Endothelial cell of umbilical vein (primary cell): Measurements from ENCODE around the gene URAD.

ENCODE experiments used
- EZH2 ChIP-seq: IDR thresholded peaks from 2 replicates; pipeline ENCODE4 v1.6.1; 2012; ENCODE audit warnings: borderline replicate concordance, low read depth, mild to moderate bottlenecking, moderate library complexity, low read length, inconsistent platforms; ENCODE audit not compliant: severe bottlenecking
- JUN ChIP-seq: IDR thresholded peaks from 2 replicates; pipeline ENCODE4 v1.6.1; 2011; ENCODE audit warnings: borderline replicate concordance, low read depth; ENCODE audit not compliant: insufficient read length, insufficient read depth
- POLR2A ChIP-seq: IDR thresholded peaks from 2 replicates; pipeline ENCODE4 v1.6.1; 2012; ENCODE audit warnings: low read depth, mild to moderate bottlenecking, control low read depth, low read length
- POLR2AphosphoS5 ChIP-seq: IDR thresholded peaks from 2 replicates; pipeline ENCODE4 v1.6.1; 2012; ENCODE audit warnings: low read depth, mild to moderate bottlenecking, control low read depth, low read length, moderate library complexity; ENCODE audit not compliant: insufficient read depth
- TF ChIP-seq, protein P1 (sequence below), 2 donors: IDR thresholded peaks; 1 replicate in 1 of 2; 2 replicates in 1 of 2; pipeline ENCODE4 v1.5.1; 2011; ENCODE audit warnings: low read length in 2 of 2, mild to moderate bottlenecking in 2 of 2, moderate library complexity in 2 of 2, control low read depth in 1 of 2, inconsistent platforms in 1 of 2, low read depth in 1 of 2; ENCODE audit not compliant: insufficient read depth in 1 of 2; ENCODE audit errors: extremely low read depth in 1 of 2
- TF ChIP-seq, protein P2 (sequence below): IDR thresholded peaks from 2 replicates; pipeline ENCODE4 v1.6.1; 2011; ENCODE audit not compliant: insufficient read depth, insufficient read length

DNA sequence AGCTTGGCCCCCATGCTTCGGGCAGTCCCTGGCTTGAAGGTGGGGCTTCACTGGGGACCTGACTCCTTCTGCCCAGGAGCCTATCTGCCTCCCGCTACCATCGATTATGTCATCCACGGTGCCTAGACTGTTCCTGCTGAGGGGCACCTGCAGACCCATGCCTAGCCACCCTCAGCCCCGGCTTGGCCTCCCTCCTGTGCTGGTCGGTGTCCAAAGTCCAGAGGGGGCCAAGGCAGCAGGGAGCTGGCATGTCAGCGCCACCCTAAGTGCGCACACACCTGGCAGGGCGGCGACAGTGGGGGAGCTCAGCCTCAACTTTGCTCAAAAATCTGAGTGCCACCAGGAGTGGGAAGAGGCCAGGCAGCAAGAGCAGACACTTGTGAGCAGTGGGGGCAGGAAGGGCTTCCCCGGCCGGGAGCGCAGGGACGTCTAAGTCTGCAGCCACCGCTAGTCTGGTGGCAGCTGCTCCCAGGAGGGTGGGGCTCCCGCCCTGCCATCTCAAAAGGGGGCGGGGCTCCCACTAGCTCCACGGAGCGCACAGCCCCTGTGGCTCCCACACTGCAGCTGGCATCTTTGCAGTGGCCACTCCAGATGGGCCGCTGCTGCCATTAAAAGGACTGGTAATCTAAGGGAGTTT, 13.5 kb upstream of the URAD start:
- TF ChIP-seq, protein P1, sequence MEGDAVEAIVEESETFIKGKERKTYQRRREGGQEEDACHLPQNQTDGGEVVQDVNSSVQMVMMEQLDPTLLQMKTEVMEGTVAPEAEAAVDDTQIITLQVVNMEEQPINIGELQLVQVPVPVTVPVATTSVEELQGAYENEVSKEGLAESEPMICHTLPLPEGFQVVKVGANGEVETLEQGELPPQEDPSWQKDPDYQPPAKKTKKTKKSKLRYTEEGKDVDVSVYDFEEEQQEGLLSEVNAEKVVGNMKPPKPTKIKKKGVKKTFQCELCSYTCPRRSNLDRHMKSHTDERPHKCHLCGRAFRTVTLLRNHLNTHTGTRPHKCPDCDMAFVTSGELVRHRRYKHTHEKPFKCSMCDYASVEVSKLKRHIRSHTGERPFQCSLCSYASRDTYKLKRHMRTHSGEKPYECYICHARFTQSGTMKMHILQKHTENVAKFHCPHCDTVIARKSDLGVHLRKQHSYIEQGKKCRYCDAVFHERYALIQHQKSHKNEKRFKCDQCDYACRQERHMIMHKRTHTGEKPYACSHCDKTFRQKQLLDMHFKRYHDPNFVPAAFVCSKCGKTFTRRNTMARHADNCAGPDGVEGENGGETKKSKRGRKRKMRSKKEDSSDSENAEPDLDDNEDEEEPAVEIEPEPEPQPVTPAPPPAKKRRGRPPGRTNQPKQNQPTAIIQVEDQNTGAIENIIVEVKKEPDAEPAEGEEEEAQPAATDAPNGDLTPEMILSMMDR (IDR thresholded peaks at IDR 0.05; ENCODE audit: extremely low read depth in 1 of 2, insufficient read depth in 1 of 2, low read depth in 1 of 2, low read length in 2 of 2) = no peak
- TF ChIP-seq EZH2 = no peak
- no peak for TF ChIP-seq POLR2A
- TF ChIP-seq, protein P2, sequence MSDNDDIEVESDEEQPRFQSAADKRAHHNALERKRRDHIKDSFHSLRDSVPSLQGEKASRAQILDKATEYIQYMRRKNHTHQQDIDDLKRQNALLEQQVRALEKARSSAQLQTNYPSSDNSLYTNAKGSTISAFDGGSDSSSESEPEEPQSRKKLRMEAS = no peak
- TF ChIP-seq POLR2AphosphoS5 = no peak
- TF ChIP-seq JUN = no peak
